Omental fat pad (tissue), 4 donors: ENCODE results near the gene ZNF804A. TPM values are rescaled to one million over a fixed set of nuclear protein-coding genes. Genes with fewer than 3 reads are reported as not detected.

Experiments
- ATAC-seq: fragments of 150-250 bp; one replicate; pipeline ENCODE4 v1.9.1; 2016; ENCODE audit warnings: mild to moderate bottlenecking, moderate library complexity; ENCODE audit not compliant: low FRiP score
- DNase-seq: peaks from one replicate; pipeline ENCODE4 v3.0.0-alpha.2; 2019; ENCODE audit warnings: low spot score
- total RNA-seq, 4 donors: library from RNA; depleted of rRNA; stranded (reverse); fragments of >200 nt; gene quantifications; one replicate each; pipeline ENCODE4 v1.1.0, GENCODE V29; 2016
- TF ChIP-seq, protein P1 (sequence below), 3 donors: fragments of 450-650 bp; IDR thresholded peaks; one replicate each; pipeline ENCODE4 v1.5.1; 2016 to 2017; ENCODE audit warnings: antibody characterized with exemption in 3 of 3, mild to moderate bottlenecking in 3 of 3, moderate library complexity in 2 of 3

Gene ZNF804A
- total RNA-seq, 4 donors from 2014 or later = 0.09 to 0.79 (median 0.60) TPM; not detected in 1

DNA sequence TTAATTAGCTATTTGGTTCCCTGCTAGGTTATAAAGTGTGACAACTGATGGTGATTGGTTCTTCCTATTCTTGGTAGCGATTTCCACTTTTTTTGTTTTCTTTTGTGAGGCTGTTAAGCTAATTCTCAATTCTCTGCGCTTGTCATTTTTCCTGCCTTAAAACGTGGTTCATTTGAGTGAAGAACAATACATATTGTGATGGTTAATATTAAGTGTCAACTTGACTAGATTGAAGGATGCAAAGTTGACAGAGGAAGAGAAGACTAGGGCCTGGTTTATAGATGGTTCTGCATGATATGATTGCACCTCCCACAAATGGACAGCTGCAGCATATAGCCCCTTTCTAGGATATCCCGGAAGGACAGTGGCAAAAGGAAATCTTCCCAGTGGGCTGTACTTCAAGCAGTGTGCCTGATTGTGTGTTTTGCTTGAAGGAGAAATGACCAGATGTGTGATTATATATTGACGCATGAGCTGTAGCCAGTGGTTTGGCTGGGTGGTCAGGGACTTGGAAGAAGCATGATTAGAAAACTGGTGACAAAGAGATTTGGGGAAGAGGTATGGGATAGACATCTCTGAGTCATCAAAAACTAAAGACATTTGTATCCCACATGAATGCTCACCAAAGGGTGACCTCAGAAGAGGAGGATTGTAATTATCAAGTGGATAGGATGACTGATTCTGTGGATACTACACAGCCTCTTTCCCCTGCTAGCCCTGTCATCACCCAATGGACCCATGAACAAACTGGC lies 39.4 kb upstream of the ZNF804A start:
- TF ChIP-seq, protein P1, sequence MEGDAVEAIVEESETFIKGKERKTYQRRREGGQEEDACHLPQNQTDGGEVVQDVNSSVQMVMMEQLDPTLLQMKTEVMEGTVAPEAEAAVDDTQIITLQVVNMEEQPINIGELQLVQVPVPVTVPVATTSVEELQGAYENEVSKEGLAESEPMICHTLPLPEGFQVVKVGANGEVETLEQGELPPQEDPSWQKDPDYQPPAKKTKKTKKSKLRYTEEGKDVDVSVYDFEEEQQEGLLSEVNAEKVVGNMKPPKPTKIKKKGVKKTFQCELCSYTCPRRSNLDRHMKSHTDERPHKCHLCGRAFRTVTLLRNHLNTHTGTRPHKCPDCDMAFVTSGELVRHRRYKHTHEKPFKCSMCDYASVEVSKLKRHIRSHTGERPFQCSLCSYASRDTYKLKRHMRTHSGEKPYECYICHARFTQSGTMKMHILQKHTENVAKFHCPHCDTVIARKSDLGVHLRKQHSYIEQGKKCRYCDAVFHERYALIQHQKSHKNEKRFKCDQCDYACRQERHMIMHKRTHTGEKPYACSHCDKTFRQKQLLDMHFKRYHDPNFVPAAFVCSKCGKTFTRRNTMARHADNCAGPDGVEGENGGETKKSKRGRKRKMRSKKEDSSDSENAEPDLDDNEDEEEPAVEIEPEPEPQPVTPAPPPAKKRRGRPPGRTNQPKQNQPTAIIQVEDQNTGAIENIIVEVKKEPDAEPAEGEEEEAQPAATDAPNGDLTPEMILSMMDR (IDR thresholded peaks at IDR 0.05) = no peak
- ATAC-seq (no peak), DNase-seq (no peak)

DNA sequence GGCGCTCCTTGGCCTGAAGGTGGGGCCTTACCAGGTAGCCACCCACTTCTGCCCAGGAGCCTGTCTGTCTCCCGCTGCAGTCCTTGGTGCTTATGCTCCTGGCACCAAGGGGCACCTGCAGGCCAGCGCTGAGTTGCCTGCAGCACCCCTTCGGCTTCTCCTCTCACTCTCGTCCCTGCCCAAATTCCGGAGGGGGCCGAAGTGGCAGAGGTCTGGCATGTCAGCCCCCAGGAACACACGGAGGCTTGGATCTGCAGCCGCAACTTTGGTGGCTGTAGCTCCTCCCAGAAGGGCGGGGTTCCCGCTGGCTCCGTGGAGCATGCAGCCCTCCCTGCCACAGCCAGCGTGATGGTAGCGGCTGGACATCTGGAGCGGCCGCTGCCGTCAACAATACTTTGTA lies 37.7 kb upstream of the ZNF804A start:
- DNase-seq = no peak

DNA sequence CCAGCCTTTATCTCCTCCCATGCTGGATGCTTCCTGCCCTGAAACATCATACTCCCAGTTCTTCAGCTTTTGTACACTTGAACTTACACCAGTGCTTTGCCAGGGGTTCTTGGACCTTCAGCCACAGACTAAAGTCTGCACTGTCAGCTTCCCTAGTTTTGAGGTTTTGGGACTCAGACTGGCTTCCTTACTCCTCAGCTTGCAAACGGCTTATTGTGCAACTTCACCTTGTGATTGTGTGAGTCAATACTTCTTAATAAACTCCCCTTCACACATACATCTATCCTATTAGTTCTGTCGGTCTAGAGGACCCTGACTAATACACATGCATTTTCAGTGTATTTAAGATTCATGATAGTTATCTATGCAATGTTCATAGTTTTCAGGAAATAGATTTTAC lies 35.8 kb upstream of the ZNF804A start:
- ATAC-seq = no peak
- no peak for DNase-seq

More for the DNA sequence above, 37.7 kb upstream of the ZNF804A start:
- ATAC-seq = no peak
- TF ChIP-seq, protein P1 (IDR thresholded peaks at IDR 0.05) = no peak

DNA sequence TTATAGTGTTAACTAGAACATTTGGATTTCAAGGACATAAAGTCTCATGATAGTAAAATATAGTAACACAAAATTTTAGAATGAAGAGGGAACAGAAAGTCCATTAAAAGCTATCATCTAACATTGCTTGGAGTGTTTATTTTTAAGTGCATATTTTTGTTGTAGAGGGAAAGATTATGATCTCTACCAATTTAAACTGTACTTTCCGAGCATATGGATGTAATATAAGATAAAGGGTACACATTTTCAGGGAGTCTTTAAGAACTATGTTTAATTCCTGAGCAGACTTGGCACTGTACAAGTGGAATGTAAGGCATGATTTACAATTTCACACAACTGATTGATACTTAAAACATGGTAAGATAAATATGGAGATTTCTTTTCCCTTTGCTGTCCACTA lies 34.2 kb upstream of the ZNF804A start:
- DNase-seq = no peak
- ATAC-seq = no peak

More for the DNA sequence above, 35.8 kb upstream of the ZNF804A start:
- TF ChIP-seq, protein P1 (IDR thresholded peaks at IDR 0.05) = no peak

DNA sequence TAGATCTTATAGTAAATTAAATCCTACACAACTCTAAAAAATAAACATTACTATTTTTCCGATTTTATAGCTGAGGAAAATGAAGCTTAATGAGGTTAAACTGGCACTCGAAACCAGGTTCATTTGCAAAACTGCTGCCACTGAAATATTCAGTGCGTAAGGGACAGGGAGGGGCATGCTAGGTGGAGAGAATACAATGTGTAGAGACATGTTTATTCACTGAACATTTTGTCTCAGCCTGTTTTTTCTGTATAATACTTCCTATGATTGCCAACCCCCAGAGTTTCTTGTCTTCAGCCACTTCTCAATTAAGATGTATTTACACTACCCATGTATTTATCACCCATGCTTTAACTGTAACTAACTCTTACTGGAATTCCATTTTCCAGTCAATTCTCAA lies 31.6 kb upstream of the ZNF804A start:
- no peak for ATAC-seq
- TF ChIP-seq, protein P1 (IDR thresholded peaks at IDR 0.05) = no peak
- DNase-seq = no peak

More for the DNA sequence above, 34.2 kb upstream of the ZNF804A start:
- TF ChIP-seq, protein P1 (IDR thresholded peaks at IDR 0.05) = no peak

DNA sequence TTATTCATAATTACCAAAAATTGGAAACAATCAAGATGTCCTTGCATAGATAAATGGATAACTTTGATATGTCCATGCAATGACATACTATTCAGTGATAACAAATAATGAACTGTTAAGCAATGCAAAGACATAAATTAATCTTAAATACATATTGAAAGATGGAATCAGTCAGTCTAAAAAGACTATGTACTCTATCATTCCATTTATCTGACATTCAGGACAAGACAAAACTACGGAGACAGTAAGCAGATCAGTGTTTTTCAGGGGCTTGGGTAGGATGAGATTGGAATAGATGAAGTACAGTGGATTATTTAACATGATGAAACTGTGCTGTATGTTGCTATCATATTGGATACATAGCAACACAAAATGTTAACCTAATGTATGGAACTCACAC lies 21.3 kb upstream of the ZNF804A start:
- DNase-seq = no peak
- TF ChIP-seq, protein P1 (IDR thresholded peaks at IDR 0.05) = no peak
- ATAC-seq = no peak

DNA sequence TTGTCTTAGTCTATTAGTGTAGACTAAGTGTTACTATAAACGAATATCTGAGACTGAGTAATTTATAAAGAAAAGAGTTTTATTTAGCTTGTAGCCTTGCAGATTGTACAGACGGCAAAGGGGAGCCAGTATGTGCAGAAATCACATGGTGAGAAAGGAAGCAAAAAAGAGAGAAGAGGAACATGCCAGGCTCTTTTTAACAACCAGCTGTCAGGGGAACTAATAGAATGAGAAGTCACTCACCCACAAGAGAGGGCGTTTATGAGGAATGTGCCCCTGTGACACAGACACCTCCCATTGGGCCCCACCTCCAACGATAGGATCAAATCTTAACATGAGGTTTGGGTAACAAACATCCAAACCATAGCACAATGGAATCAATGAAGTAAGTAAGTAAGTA lies 20.6 kb upstream of the ZNF804A start:
- TF ChIP-seq, protein P1 (IDR thresholded peaks at IDR 0.05) = no peak
- ATAC-seq = no peak
- DNase-seq = no peak
